SJCRH30 (cell line): Measurements from ENCODE around the gene EAF1. TPM values are rescaled to one million over a fixed set of nuclear protein-coding genes. Genes with fewer than 3 reads are reported as not detected.

Source experiments
- DNase-seq, 2 experiments: peaks; one replicate each; pipeline ENCODE4 v3.0.0-alpha.2; 2015 to 2020
- H3K27ac ChIP-seq: fragments of 250-450 bp; sonication (Bioruptor Pico); 2 replicates; pipeline ENCODE4 v1.5.1; 2020; ENCODE audit warnings: mild to moderate bottlenecking, moderate library complexity
- H3K27me3 ChIP-seq: fragments of 250-450 bp; sonication (Bioruptor Pico); 2 replicates; pipeline ENCODE4 v1.5.1; 2020; ENCODE audit warnings: mild to moderate bottlenecking, moderate library complexity
- H3K36me3 ChIP-seq: fragments of 250-450 bp; sonication (Bioruptor Pico); 2 replicates; pipeline ENCODE4 v1.5.1; 2020; ENCODE audit warnings: mild to moderate bottlenecking, moderate library complexity
- H3K4me1 ChIP-seq: fragments of 250-450 bp; sonication (Bioruptor Pico); 2 replicates; pipeline ENCODE4 v1.5.1; 2020; ENCODE audit warnings: mild to moderate bottlenecking, moderate library complexity
- H3K4me3 ChIP-seq: fragments of 250-450 bp; sonication (Bioruptor Pico); 2 replicates; pipeline ENCODE4 v1.5.1; 2020; ENCODE audit warnings: mild to moderate bottlenecking, moderate library complexity
- H3K9me3 ChIP-seq: fragments of 250-450 bp; sonication (Bioruptor Pico); replicated peaks from 2 replicates; pipeline ENCODE4 v1.5.1; 2020; ENCODE audit warnings: mild to moderate bottlenecking, moderate library complexity
- total RNA-seq: library from RNA; depleted of rRNA; stranded (reverse); fragments of >200 nt; shearing (Covaris generic); gene quantifications from 2 replicates; pipeline ENCODE4 v1.2.3, GENCODE V29; 2014

The EAF1 gene
- total RNA-seq, 1 experiment from 2014 or later = 13.6 TPM

DNA sequence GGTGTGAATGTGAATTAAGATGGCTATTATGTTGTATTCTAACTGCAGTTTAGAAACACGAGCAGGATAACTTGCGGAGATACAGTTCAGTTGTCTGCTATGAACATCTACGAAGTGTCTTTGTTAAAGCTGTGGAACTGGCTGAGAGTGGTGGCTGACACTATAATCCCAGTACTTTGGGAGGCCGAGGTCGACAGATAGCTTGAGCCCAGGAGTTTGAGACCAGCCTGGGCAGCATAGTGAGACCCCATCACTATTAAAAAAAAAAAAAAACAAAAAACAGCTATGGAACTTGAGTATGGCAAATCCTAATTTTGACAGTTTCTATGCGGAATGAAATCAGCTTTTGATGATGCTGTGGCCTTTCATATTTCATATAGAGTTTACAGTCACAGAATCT, 1.7 kb downstream of the EAF1 start:
- DNase-seq = no peak
- Histone ChIP-seq H3K27me3 (no peaks in the 10 kb centered on the region), H3K4me1 (peaks cover 4% of the 10 kb centered on the region; the same call in 1 of the 2 replicates), H3K9me3 (no peaks in the 10 kb centered on the region), H3K27ac (no peak overlapping the region), H3K4me3 (peak overlapping the region; percentile 96; the same call in 1 of the 2 replicates), H3K36me3 (peaks cover 16% of the 10 kb centered on the region)

DNA sequence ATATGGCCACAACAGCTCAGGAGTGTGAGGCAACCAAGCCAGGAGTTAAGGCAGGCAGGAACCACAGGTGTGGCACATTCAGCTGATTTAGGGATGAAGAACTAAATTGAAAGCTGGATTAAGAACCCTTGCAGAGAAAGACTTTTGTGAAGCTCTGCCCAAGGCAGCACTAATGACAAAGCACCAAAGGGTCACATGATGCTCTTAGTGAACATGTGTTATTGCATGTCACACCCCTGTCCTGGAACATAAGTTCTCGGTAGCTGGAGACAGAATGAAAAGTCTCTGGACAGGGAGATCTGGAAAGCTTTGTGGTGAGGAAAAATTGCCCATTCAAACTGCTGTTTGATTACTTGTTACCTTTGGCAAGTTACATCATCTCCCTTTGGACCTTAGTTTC, 3.2 kb downstream of the EAF1 start:
- Histone ChIP-seq H3K27me3 (no peaks in the 10 kb centered on the region), H3K4me1 (peaks cover 4% of the 10 kb centered on the region; the same call in 1 of the 2 replicates), H3K27ac (no peak overlapping the region), H3K9me3 (no peaks in the 10 kb centered on the region), H3K36me3 (peaks cover 22% of the 10 kb centered on the region), H3K4me3 (no peak overlapping the region)
- no peak for DNase-seq

- peaks cover 25% of the 10 kb centered on the region for H3K36me3 ChIP-seq
- no peak overlapping the region for H3K4me3 ChIP-seq
- H3K4me1 ChIP-seq = peaks cover 4% of the 10 kb centered on the region; the same call in 1 of the 2 replicates
- H3K27me3 ChIP-seq = no peaks in the 10 kb centered on the region
- H3K27ac ChIP-seq = no peak overlapping the region
- no peaks in the 10 kb centered on the region for H3K9me3 ChIP-seq
- DNase-seq = no peak
Measured at GRCh38 chr3:15431256-15431837, 3.9 kb downstream of the EAF1 start.

- no peaks in the 10 kb centered on the region for H3K9me3 ChIP-seq
- H3K27me3 ChIP-seq = no peaks in the 10 kb centered on the region
- peaks cover 4% of the 10 kb centered on the region; the same call in 1 of the 2 replicates for H3K4me1 ChIP-seq
- H3K27ac ChIP-seq = no peak overlapping the region
- peaks cover 34% of the 10 kb centered on the region for H3K36me3 ChIP-seq
- DNase-seq = no peak
- no peak overlapping the region for H3K4me3 ChIP-seq
Measured at GRCh38 chr3:15433531-15433930, 6.1 kb downstream of the EAF1 start.

- no peak for DNase-seq
- no peak overlapping the region for H3K27ac ChIP-seq
- H3K4me3 ChIP-seq = no peak overlapping the region
- H3K4me1 ChIP-seq = no peaks in the 10 kb centered on the region
- H3K27me3 ChIP-seq = no peaks in the 10 kb centered on the region
- H3K36me3 ChIP-seq = peaks cover 46% of the 10 kb centered on the region
- H3K9me3 ChIP-seq = no peaks in the 10 kb centered on the region
Measured at GRCh38 chr3:15434756-15435155, 7.4 kb downstream of the EAF1 start.

DNA sequence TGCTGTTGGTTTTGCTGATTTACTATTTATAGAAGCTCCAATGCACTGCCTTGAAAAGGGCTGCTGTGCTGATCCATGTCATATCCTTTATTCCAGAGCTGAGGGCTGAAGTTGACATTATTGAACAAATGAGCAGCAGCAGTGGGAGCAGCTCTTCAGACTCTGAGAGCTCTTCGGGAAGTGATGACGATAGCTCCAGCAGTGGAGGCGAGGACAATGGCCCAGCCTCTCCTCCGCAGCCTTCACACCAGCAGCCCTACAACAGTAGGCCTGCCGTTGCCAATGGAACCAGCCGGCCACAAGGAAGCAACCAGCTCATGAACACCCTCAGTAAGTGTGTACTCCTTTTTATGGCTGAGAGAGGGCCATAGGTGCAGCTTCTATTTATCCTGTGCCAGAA, 8.8 kb downstream of the EAF1 start:
- DNase-seq = no peak
- Histone ChIP-seq H3K27ac (no peak overlapping the region), H3K4me1 (no peaks in the 10 kb centered on the region), H3K4me3 (no peak overlapping the region), H3K9me3 (no peaks in the 10 kb centered on the region), H3K36me3 (peaks cover 44% of the 10 kb centered on the region), H3K27me3 (no peaks in the 10 kb centered on the region)

DNA sequence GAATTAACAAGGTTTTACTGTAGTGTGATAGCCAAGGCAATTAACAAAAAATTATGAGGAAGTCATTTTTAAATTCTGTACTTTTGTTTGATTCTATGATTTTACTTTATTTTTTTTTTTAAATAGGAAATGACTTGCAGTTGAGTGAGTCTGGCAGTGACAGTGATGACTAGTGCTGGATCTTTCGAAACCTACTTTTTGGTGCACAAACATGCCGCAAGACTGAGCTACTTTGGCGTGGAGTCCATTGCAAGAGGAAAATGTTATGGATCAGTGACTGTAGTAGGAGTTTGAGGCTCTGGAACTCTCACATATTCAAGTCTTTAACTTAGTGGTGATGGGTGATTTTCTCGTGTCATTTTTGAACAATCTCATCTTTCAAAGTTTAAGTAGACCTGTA, 11.6 kb downstream of the EAF1 start:
- H3K4me1 ChIP-seq = no peaks in the 10 kb centered on the region
- H3K4me3 ChIP-seq = no peak overlapping the region
- H3K9me3 ChIP-seq = no peaks in the 10 kb centered on the region
- H3K27ac ChIP-seq = no peak overlapping the region
- H3K36me3 ChIP-seq = peaks cover 43% of the 10 kb centered on the region
- DNase-seq = no peak
- no peaks in the 10 kb centered on the region for H3K27me3 ChIP-seq

DNA sequence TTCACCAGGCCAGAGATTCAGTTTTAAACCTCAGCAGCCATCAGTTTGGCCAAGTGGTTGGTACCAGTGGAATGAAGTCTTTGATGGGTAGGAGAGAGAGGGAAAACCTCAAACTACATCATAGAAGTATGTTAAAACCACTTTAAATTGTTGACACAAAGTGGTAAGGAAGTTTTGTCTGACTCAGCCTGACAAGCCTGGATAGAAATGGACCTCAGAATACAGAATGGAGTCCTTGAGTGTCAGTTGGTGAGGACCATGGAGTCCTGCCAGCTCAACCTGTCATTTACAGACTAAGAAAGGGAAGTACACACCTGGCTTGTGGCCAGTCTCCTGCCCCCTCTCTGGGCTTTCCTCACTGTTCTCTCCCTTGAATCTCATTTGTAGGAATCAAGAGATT, 12.1 kb downstream of the EAF1 start:
- Histone ChIP-seq H3K9me3 (no peaks in the 10 kb centered on the region), H3K4me1 (no peaks in the 10 kb centered on the region), H3K27me3 (no peaks in the 10 kb centered on the region), H3K27ac (no peak overlapping the region), H3K4me3 (no peak overlapping the region), H3K36me3 (peaks cover 41% of the 10 kb centered on the region)
- no peak for DNase-seq

- H3K4me1 ChIP-seq = no peaks in the 10 kb centered on the region
- H3K9me3 ChIP-seq = no peaks in the 10 kb centered on the region
- no peak for DNase-seq
- H3K27me3 ChIP-seq = no peaks in the 10 kb centered on the region
- no peak overlapping the region for H3K27ac ChIP-seq
- H3K36me3 ChIP-seq = peaks cover 29% of the 10 kb centered on the region
- H3K4me3 ChIP-seq = no peak overlapping the region
Measured at GRCh38 chr3:15440891-15441290, 13.5 kb downstream of the EAF1 start.

- Histone ChIP-seq H3K36me3 (peaks cover 15% of the 10 kb centered on the region), H3K4me1 (no peaks in the 10 kb centered on the region), H3K9me3 (no peaks in the 10 kb centered on the region), H3K27me3 (no peaks in the 10 kb centered on the region), H3K27ac (no peak overlapping the region), H3K4me3 (no peak overlapping the region)
- DNase-seq = no peak
Measured at GRCh38 chr3:15443826-15444524, 16.6 kb downstream of the EAF1 start.

DNA sequence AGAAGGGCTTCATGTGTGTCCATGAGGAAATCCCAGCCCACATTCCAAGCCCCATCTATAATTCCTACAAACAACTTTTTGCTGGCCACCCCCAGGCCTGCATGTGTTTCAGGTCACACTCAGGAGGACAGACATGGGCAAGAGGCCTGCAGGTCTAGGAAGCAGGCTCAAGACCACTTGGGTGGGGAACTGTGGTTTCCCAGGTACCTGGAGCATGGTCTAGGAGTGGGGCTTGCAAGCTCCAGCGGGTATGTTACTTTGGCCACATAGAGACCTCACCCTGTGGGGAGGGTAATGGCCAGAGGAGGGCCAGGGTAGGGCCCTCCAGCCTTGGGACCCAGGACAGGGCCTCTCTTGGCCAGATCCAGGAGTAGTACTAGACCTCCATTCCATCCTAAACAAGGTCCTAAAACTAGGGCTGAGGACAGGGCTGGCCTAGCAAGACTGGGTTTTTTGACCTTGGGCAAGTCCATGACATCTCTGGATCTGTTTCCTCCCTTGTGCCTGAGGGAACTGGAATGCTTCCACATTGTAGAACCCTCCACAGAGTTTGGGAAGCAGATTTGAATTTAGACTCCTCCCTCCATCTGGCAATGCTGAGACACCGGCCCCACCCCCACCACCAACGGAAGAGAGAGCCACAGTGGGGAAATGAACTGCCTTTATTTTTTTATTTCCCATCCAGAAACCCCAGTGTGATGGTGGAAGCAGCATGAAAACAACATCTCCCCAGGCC, 22.3 kb downstream of the EAF1 start:
- Histone ChIP-seq H3K4me1 (no peaks in the 10 kb centered on the region), H3K36me3 (no peaks in the 10 kb centered on the region), H3K27ac (no peak overlapping the region), H3K27me3 (no peaks in the 10 kb centered on the region), H3K9me3 (no peaks in the 10 kb centered on the region), H3K4me3 (no peak overlapping the region)
- no peak for DNase-seq

DNA sequence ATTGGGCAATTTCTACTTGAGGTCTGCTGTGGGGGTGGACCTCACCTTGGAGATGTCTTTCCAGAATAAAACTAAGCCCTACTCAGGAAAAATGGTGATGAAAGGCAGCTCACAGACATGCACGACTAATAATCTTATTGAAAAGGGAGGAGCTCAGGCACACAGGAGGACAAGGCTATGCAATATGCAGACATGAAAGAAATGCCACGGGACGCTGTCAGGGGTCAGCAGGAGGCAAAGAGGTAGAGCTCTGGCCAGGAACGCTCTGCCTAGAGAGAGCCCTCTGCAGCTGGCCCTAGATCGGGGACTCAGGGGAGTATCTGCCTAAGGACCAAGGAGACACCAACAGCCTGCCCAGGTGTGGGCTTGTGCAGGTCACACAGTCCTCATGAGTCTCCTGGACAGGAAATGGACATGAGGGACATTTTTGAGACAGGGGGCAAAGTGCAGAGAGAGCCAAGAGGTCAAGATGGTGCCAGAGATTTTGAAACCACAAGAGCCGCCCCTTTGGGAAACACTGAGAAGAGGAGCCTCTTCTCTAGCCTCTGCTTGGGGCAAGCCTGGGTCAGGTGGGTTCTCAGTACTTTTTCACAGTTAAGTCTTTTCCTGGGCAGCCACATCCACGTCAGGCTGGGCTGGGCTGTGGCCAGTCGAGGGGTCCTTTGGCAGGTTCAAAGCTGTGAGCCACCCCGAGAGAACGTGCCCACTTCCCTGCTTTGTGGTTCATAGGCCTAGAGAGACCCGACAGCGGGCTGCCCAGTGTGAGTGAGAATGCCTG, 23.2 kb downstream of the EAF1 start:
- Histone ChIP-seq H3K4me3 (no peak overlapping the region), H3K27me3 (no peaks in the 10 kb centered on the region), H3K36me3 (no peaks in the 10 kb centered on the region), H3K9me3 (no peaks in the 10 kb centered on the region), H3K27ac (no peak overlapping the region), H3K4me1 (no peaks in the 10 kb centered on the region)
- no peak for DNase-seq

GRCh38 chr3:15451216-15452113, 24.1 kb downstream of the EAF1 start:
- Histone ChIP-seq H3K9me3 (no peaks in the 10 kb centered on the region), H3K27ac (no peak overlapping the region), H3K4me3 (no peak overlapping the region), H3K4me1 (no peaks in the 10 kb centered on the region), H3K36me3 (no peaks in the 10 kb centered on the region), H3K27me3 (no peaks in the 10 kb centered on the region)
- no peak for DNase-seq

DNA sequence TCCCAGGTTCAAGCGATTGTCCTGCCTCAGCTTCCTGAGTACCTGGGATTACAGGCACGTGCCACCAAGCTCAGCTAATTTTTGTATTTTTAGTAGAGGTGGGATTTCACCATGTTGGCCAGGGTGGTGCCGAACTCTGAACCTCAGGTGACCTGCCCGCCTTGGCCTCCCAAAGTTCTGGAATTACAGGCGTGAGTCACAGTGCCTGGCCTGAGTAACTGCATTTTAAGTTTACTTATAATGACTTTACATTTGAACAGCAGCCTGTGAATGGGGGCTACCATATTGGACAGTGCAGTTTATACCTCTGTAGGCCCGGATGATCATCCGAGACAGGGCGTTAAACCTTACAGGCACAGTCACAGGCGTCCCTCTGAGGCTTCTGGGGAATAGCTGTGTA, 24.8 kb downstream of the EAF1 start:
- Histone ChIP-seq H3K9me3 (no peaks in the 10 kb centered on the region), H3K36me3 (no peaks in the 10 kb centered on the region), H3K27me3 (no peaks in the 10 kb centered on the region), H3K4me3 (no peak overlapping the region), H3K4me1 (no peaks in the 10 kb centered on the region), H3K27ac (no peak overlapping the region)
- DNase-seq = no peak
